Uterus (tissue), 2 donors: ENCODE measurements around the gene MVK.

Experiments
- CTCF ChIP-seq, 4 experiments: fragments of 200-600 bp in 2 of 4; fragments of 450-650 bp in 2 of 4; sonication (generic) in 2 of 4; IDR thresholded peaks; one replicate each; pipeline ENCODE4 v1.5.1; 2016 to 2019; ENCODE audit warnings: antibody characterized with exemption in 4 of 4, mild to moderate bottlenecking in 2 of 4, moderate library complexity in 1 of 4
- POLR2A ChIP-seq, 2 donors: fragments of 450-650 bp; IDR thresholded peaks; one replicate each; pipeline ENCODE4 v1.6.1; 2016; ENCODE audit warnings: antibody characterized with exemption in 2 of 2, mild to moderate bottlenecking in 1 of 2, moderate library complexity in 1 of 2

GRCh38 chr12:109612975-109613502, 39.4 kb downstream of the MVK start:
- no peak for TF ChIP-seq CTCF (IDR thresholded peaks at IDR 0.05)
- TF ChIP-seq POLR2A (IDR thresholded peaks at IDR 0.05), result no peak
